Astrocyte of the spinal cord (primary cell): ENCODE results near the gene ERI3.

Source experiments
- DNase-seq: peaks from one replicate; pipeline ENCODE4 v3.0.0; 2011; ENCODE audit warnings: low read depth, low spot score
- H3K4me3 ChIP-seq: 2 replicates; pipeline ENCODE4 v1.5.1; 2011; ENCODE audit warnings: low read depth, mild to moderate bottlenecking, low read length, moderate library complexity
- in situ Hi-C: cut with HindIII; loops from 2 replicates; pipeline ENCODE4 v1.10.0; 2017; ENCODE audit warnings: low sequenced_read_pairs
- TF ChIP-seq, protein P1 (sequence below): IDR thresholded peaks from 2 replicates; pipeline ENCODE4 v1.5.1; 2012; ENCODE audit warnings: low read depth, mild to moderate bottlenecking, low read length, inconsistent platforms

Gene ERI3

DNA sequence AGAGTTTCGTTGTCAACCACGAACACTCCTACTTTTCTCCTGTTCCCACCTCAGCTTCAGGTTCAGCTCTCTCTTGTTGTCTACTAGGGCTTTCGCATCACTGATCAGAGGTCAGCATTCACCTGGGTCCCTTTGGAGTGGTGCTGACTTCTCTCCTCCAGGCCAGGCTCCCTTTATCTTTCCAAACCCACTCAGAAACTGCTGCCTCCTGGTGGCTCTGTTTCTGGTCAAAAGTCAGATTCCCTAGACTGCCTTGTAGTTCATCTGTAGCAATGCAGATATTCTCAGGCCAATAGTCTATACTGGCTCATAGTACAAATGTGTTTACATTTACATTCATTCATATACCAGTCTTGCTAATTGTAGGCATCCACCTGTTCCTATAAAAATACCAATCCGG lies 6.4 kb upstream of the ERI3 start:
- in situ Hi-C loops, result no loop called here
- H3K4me3 ChIP-seq, result no peak overlapping the region
- DNase-seq, result no peak
- TF ChIP-seq, protein P1, sequence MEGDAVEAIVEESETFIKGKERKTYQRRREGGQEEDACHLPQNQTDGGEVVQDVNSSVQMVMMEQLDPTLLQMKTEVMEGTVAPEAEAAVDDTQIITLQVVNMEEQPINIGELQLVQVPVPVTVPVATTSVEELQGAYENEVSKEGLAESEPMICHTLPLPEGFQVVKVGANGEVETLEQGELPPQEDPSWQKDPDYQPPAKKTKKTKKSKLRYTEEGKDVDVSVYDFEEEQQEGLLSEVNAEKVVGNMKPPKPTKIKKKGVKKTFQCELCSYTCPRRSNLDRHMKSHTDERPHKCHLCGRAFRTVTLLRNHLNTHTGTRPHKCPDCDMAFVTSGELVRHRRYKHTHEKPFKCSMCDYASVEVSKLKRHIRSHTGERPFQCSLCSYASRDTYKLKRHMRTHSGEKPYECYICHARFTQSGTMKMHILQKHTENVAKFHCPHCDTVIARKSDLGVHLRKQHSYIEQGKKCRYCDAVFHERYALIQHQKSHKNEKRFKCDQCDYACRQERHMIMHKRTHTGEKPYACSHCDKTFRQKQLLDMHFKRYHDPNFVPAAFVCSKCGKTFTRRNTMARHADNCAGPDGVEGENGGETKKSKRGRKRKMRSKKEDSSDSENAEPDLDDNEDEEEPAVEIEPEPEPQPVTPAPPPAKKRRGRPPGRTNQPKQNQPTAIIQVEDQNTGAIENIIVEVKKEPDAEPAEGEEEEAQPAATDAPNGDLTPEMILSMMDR, result no peak

DNA sequence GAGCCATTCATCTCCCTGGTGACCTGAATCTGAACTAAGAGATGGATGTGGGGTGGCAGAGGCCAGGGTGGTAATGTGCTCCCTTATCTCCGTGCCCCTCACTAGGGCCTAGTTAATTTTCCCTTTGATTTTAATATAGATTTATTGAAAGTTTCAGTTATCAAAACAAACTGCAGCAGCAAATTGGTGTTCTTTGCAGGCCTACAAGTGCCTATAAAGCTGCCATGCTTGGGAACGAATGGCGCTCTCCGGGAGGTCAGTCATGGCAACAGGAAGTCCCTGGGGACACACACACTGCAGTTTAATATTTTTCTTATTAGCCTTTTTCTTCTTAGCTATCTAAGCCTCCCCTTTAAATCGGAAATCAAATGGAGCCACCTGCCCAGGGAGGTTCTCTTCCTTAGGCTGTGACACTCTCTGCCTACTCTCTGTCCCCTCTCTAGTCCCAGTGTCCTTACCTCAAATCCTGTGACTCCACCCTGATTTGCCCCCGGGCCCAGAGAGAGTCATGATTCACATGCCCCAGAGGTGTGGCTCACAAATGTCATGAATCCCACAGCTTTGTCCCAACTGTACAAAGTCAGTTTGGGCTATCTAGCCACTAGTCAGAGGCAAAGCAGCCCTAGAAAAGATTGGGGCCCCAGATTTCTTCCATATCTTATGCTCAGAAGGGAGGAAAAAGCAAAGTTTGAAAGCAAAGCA lies 4.3 kb upstream of the ERI3 start:
- TF ChIP-seq, protein P1, result no peak
- DNase-seq, result no peak
- in situ Hi-C loops, result no loop called here
- H3K4me3 ChIP-seq, result no peak overlapping the region

GRCh38 chr1:44357710-44358109 lies 2.7 kb upstream of the ERI3 start:
- no peak for DNase-seq
- no peak overlapping the region for H3K4me3 ChIP-seq
- in situ Hi-C loops, result no loop called here
- TF ChIP-seq, protein P1, result no peak

GRCh38 chr1:44355582-44356305 lies 687 bp upstream of the ERI3 start:
- H3K4me3 ChIP-seq, result peak overlapping the region; percentile 23
- in situ Hi-C loops, result no loop called here

GRCh38 chr1:44354268-44354839 lies 703 bp downstream of the ERI3 start:
- peak; percentile 8 for DNase-seq
- in situ Hi-C loops, result no loop called here
- TF ChIP-seq, protein P1, result no peak

More at GRCh38 chr1:44355582-44356305, 687 bp upstream of the ERI3 start:
- DNase-seq, result no peak
- TF ChIP-seq, protein P1, result no peak

GRCh38 chr1:44353604-44354003 lies 1.5 kb downstream of the ERI3 start:
- TF ChIP-seq, protein P1, result no peak
- DNase-seq, result no peak
- no peak overlapping the region for H3K4me3 ChIP-seq
- in situ Hi-C loops, result no loop called here

More at GRCh38 chr1:44354268-44354839, 703 bp downstream of the ERI3 start:
- H3K4me3 ChIP-seq, result peak overlapping the region; percentile 86
